ENCODE results near the gene SLC20A1.

Gene SLC20A1

DNA sequence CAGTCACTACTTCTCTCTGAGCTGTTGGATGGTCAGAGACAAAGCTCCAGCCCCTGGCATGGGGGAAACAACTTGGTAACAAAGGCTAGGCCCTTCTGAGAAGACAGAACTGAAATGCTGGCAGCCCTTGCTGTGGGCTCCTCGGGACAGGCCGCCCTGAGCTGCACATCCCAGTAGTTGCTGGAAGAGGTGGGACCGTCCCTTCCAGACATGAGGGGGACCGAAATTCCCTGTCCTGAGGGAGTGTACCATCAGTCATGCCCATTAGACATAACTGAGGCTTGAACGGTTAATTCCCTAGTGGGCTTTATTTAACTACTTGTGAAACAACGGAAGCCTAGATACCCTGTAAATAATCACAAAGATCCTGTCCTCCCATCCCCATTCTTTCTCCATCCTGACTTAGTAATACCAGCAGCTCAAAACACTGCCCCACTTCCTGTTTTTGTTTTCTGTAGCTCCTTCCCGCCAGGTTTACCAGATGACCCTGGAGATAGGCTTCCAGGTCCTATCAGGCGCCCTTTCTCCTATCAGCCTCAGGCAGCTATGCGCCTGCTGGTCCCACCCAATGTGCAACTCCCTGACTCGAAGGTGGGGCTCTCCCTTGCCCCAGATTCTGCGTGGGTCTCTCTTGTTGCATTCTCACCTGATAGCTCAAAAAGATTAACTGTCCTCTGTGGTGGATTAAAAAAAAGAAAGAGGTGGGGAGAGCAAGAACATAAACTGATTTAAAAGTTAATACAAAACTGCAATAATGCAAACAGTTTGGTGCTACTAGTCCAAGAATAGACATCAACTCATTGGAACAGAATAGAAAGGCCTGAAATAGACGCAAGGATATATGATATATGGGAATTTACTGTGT is 38.0 kb downstream of the SLC20A1 start:
- H3K4me3 ChIP-seq (replicated peaks; ENCODE audit: low read depth, low read length): no peak overlapping the region
- DNase-seq (ENCODE audit: extremely low read depth, insufficient read length): no peak
- TF ChIP-seq, protein P1, sequence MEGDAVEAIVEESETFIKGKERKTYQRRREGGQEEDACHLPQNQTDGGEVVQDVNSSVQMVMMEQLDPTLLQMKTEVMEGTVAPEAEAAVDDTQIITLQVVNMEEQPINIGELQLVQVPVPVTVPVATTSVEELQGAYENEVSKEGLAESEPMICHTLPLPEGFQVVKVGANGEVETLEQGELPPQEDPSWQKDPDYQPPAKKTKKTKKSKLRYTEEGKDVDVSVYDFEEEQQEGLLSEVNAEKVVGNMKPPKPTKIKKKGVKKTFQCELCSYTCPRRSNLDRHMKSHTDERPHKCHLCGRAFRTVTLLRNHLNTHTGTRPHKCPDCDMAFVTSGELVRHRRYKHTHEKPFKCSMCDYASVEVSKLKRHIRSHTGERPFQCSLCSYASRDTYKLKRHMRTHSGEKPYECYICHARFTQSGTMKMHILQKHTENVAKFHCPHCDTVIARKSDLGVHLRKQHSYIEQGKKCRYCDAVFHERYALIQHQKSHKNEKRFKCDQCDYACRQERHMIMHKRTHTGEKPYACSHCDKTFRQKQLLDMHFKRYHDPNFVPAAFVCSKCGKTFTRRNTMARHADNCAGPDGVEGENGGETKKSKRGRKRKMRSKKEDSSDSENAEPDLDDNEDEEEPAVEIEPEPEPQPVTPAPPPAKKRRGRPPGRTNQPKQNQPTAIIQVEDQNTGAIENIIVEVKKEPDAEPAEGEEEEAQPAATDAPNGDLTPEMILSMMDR (IDR thresholded peaks at IDR 0.05; ENCODE audit: insufficient read depth, low read length, poor library complexity, severe bottlenecking): no peak
- H3K27me3 ChIP-seq (replicated peaks; ENCODE audit: control insufficient read depth, insufficient read depth, low read length): no peaks in the 10 kb centered on the region
- H3K36me3 ChIP-seq (ENCODE audit: control insufficient read depth, insufficient read depth, low read length): no peaks in the 10 kb centered on the region

DNA sequence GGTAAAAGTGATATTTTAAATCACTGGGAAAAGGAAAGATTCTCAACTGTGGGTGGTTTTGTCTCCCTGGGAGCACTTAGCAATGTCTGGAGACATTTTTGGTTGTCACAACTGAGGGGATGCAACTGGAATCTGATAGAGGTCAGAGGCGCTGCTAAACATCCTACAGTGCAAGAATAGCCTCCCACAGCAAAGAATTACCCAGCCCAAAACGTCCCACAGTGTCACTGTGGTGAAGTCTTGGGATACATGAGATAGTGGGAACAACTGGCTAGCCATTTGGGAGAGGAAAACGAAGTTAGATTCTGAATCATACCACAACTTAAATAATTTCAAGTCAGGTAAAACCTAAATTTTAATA is 38.7 kb downstream of the SLC20A1 start:
- DNase-seq (ENCODE audit: extremely low read depth, insufficient read length): no peak
- no peaks in the 10 kb centered on the region for H3K27me3 ChIP-seq (replicated peaks; ENCODE audit: control insufficient read depth, insufficient read depth, low read length)
- no peaks in the 10 kb centered on the region for H3K36me3 ChIP-seq (ENCODE audit: control insufficient read depth, insufficient read depth, low read length)
- H3K4me3 ChIP-seq (replicated peaks; ENCODE audit: low read depth, low read length): no peak overlapping the region
- TF ChIP-seq, protein P1 (IDR thresholded peaks at IDR 0.05; ENCODE audit: insufficient read depth, low read length, poor library complexity, severe bottlenecking): no peak

DNA sequence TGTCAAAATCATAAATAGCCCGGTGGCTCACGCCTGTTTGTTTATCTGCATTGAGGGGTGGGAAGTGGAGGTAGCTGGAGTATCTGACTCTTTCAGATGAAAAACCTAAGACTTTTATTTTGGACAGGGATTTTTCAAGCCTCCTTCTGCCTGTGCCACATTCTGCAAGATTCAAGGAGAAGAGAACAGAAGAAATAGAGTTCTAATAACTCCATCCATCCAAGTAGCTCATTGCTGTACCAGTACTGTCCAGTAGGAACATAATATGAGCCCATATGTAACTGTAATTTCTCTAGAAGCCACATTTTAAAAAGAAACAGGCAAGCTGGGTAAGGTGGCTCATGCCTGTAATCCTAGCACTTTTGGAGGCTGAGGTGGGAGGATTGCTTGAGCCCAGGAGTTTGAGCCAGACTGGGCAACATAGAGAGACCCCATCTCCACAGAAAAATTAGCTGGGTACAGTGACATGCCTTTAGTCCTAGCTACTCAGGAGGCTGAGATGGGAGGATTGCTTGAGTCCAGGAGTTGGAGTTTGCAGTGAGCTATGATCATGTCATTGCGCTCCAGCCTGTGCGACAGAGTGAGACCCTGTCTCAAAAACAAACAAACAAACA is 39.6 kb downstream of the SLC20A1 start:
- no peak for DNase-seq (ENCODE audit: extremely low read depth, insufficient read length)
- Histone ChIP-seq H3K4me3 (replicated peaks; ENCODE audit: low read depth, low read length) (no peak overlapping the region), H3K36me3 (ENCODE audit: control insufficient read depth, insufficient read depth, low read length) (no peaks in the 10 kb centered on the region), H3K27me3 (replicated peaks; ENCODE audit: control insufficient read depth, insufficient read depth, low read length) (no peaks in the 10 kb centered on the region)
- TF ChIP-seq, protein P1 (IDR thresholded peaks at IDR 0.05; ENCODE audit: insufficient read depth, low read length, poor library complexity, severe bottlenecking): no peak

DNA sequence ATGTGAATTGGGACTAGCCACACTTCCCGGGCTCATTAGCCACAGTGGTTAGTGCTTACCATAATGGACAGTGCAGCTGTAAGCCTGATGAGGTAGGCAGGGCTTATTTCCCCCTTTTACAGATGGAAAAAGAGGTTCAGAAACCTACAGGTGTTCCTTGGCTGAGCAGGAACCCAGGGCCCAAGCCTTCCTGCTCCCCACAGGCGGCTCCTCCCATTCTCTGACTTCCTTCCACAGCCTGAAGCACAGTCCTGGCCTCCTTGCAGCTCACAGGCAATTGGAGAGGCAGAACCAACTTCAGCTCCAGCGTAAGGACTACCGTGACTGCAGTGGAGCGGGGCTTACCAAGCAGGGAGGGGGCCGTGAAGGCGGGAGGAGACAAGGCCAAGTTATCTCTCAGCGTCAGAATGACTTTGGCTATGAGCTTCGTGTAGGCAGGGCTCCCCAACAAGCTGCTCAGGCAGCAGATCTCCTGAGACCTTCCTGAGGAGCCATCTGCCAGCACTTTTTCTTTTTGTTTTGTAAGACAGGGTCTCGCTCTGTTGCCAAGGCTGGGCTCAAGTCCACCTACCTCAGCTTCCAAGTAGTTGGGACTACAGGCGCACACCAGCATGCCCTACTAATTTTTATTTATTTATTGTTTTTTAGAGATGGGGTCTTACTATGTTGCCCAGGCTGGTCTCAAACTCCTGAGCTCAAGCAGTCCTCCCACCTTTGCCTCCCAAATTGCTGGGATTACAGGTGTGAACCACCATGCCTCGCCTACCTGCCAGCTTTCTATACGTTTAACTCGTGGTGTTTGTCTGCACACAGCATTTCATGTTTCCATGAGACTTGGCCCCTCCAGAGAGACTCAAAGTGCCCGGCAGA is 40.8 kb downstream of the SLC20A1 start:
- no peaks in the 10 kb centered on the region for H3K36me3 ChIP-seq (ENCODE audit: control insufficient read depth, insufficient read depth, low read length)
- TF ChIP-seq, protein P1 (IDR thresholded peaks at IDR 0.05; ENCODE audit: insufficient read depth, low read length, poor library complexity, severe bottlenecking): no peak
- DNase-seq (ENCODE audit: extremely low read depth, insufficient read length): peak; percentile 53
- H3K27me3 ChIP-seq (replicated peaks; ENCODE audit: control insufficient read depth, insufficient read depth, low read length): no peaks in the 10 kb centered on the region
- no peak overlapping the region for H3K4me3 ChIP-seq (replicated peaks; ENCODE audit: low read depth, low read length)

DNA sequence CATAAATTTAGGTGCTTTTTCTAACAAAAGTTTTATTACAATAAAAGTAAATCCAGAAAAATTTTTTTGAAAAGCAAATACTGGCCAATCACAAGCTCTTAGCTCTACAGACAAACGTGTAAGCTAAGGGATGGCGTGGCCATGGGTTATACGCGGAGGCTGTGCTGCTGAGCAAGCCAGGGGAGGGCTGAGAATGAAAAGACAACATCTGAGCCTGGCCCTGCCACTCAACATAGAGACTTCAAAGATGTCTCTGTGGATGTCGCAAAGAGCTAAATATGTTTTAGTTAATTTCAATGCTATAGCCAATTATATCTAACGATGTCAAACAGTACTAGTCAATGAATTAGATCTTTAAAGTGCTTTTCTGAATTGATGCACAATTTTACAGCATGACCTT is 41.8 kb downstream of the SLC20A1 start:
- no peaks in the 10 kb centered on the region for H3K36me3 ChIP-seq (ENCODE audit: control insufficient read depth, insufficient read depth, low read length)
- no peaks in the 10 kb centered on the region for H3K27me3 ChIP-seq (replicated peaks; ENCODE audit: control insufficient read depth, insufficient read depth, low read length)
- H3K4me3 ChIP-seq (replicated peaks; ENCODE audit: low read depth, low read length): no peak overlapping the region
- TF ChIP-seq, protein P1 (IDR thresholded peaks at IDR 0.05; ENCODE audit: insufficient read depth, low read length, poor library complexity, severe bottlenecking): no peak
- no peak for DNase-seq (ENCODE audit: extremely low read depth, insufficient read length)
